ENCODE measurements around the gene IGDCC3. TPM values are rescaled to one million over a fixed set of nuclear protein-coding genes. Genes with fewer than 3 reads are reported as not detected.
A peak's percentile ranks its signal among the peaks of the same experiment; 100 is the strongest.

The IGDCC3 gene
- total RNA-seq, 1 experiment from 2014 or later, result not detected

- DNase-seq (ENCODE audit: low read depth), result no peak
Measured at GRCh38 chr15:65328506-65329287, 49.1 kb downstream of the IGDCC3 start.

DNA sequence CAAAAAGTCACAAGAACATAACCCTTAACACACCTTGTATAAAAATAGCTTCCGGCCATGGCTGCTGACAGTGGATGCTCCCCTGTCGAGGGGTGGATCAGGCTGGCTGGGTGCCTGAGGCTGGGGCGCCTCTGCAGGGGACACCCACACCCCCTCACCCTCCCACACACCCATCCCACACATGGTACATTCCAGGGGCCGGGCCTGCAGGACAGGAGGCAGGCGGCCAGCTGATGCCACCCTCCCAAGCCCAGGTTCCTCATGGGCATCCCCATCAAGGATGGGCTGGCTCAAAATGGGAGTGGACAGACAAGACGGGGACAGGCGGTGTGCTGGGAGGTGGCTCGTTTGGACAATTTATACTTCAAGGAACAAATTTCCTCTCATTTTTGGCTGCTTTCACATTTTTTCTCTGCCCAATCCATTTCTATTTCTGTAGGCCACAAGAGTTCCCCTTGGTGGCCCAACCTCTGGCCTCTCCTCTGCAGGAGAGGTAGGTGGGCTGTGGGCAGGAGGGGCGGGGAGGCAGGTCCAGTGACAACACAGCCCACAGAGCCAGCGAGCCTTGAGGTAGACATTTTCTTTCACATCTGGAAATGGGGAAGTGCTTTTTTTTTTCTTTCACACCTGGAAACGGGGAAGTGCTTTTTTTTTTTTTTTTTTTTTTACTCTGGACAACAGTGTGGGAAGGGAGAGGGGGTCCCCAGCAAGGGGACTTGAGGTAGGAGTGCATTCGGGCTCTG lies 50.0 kb downstream of the IGDCC3 start:
- no peak for DNase-seq (ENCODE audit: low read depth)

- DNase-seq (ENCODE audit: low read depth), result no peak
Measured at GRCh38 chr15:65326818-65327217, 51.0 kb downstream of the IGDCC3 start.

DNA sequence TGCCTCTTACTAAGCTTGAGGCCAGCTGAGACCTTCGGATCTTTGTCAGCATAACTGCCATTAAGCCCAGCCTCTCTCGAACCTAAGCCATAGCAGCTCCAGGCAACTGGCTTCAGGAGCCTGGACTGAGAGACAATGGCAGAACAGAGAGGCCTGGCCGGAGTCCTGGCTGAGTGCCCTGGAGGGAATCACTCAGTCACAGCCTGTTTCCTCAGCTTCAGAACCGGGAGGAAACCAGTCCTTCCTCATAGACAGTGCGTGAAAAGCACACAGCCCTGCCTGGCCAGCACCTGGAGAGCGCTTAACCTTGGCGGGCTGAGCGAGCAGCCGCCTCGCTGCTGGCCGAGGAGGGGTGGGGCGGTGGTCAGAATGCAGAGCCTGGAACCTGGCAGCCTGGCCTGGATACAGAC lies 51.7 kb downstream of the IGDCC3 start:
- peak; percentile 30 for DNase-seq (ENCODE audit: low read depth)

DNA sequence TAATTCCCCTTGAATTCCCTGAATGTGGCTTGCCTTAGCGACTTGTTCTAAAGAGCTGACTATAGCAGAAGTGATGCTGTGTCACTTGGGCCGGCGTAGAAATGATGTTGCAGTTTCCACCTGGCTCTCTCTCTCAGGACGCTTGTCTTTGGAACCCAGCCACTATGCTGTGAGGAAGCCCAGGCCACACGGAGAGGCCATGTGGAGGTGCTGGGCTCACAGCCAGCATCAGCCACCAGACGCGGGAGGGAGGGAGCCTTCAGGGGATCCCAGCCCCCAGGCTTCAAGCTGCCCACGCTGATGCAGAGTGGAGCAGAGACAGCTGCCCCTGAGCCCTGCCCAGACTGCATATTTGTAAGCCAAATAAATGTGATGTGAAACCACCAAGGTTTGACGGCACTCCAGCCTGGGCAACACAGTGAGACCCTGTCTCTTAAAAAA lies 54.7 kb downstream of the IGDCC3 start:
- peak; percentile 67 for DNase-seq (ENCODE audit: low read depth)

- DNase-seq (ENCODE audit: low read depth), result peak; percentile 72
Measured at GRCh38 chr15:65318870-65319356, 58.9 kb downstream of the IGDCC3 start.

- DNase-seq (ENCODE audit: low read depth), result no peak
Measured at GRCh38 chr15:65312400-65312916, 65.3 kb downstream of the IGDCC3 start.

DNA sequence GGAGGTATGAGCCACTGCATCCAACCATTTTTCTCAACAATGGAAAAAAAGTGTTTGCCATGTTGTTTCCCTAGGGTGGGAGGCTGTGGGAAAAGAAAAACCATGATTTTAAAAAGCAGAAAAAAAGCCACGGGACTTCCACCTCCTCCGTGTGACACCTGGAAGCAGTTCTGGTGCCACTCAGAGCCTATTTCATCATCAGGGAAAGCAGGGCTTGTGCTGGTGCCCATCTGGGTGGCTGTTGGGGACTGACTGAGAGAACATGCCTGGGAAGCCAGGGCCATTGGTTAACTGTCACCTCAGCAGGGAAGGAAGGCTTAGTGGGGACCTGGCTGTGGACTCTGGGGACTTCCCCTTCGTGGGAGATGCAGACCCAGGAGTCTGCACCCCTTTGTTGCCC lies 66.0 kb downstream of the IGDCC3 start:
- no peak for DNase-seq (ENCODE audit: low read depth)

DNA sequence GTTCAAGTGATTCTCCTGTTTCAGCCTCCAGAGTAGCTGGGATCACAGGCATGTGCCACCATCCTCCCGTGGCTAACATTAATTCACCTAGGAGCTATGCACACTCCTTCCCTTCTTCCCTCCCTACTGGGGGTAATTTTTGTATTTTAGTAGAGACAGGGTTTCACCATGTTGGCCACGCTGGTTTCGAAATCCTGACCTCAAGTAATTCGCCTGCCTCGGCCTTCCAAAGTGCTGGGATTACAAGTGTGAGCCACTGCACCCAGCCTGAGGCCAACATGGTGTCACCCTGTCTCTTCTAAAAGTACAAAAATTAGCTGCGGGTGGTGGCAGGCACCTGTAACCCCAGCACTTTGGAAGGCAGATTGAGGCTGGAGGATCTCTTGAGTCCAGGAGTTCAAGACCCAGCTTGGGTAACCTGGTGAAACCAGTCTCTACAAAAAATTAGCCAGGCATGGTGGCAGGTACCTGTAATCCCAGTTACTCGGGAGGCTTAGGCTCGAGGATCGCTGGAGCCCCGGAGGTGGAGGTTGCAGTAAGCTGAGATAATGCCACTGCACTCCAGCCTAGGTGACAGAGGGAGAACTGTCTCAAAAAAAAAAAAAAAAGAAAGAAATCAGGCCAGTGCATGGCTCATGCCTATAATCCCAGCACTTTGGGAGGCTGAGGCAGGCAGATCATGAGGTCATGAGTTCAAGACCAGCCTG lies 67.2 kb downstream of the IGDCC3 start:
- DNase-seq (ENCODE audit: low read depth), result no peak

DNA sequence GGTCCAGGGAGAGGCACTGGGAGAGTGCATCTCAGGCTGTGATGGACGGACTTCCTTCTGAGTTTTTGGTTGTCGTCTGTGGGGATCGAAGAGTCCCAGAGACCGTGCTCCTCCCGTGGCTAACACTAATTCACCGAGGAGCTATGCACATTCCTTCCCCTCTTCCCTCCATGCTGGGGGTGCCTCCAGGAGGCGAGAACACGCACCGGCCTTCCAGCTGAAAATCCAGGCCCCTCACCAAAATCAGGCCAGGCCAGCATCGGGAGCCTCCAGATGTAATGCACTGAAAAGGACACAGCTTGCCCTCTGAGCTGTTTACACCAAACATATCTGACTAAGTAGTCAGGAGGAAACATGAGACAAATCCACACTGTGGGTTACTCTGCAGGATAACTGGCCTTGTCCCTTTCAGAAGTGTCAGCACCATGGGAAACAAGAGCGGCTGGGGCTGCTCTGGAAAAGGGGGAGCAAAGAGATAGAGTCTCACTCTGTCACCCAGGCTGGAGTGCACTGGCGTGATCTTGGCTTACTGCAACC lies 67.9 kb downstream of the IGDCC3 start:
- no peak for DNase-seq (ENCODE audit: low read depth)

DNA sequence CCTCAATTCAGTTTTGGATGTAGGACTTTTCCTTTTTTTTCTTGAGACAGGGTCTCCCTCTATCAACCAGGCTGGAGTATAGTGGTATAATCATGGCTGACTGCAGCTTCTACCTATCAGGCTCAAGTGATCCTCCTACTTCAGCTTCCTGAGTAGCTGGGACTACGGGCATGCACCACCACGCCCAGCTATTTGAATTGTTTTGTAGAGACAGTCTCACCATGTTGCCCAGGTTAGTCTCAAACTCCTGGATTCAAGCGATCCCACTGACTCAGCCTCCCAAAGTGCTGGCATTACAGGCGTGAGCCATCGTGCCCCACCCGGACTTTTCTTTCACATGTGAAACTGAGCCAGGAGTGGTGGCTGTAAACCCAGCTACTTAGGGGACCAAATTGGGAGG lies 69.8 kb downstream of the IGDCC3 start:
- no peak for DNase-seq (ENCODE audit: low read depth)

DNA sequence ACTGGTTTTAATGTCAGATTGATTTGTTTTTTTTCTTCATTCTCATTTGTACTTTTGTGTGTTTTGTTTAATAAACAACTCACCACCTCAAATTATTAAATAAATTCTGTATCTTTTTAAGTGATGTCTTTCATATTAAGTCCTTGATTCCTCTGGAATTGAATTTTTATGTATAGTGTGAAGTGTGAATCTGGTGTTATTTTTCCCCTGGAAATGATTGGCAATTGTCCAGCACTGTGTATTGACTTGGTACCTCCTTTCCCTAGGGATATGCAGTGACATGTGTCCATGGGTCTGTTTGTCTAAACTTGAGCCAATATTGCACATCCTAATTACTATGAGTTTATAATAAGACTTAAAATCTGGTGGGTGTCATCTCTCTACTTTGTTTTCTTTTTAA lies 71.3 kb downstream of the IGDCC3 start:
- no peak for DNase-seq (ENCODE audit: low read depth)

DNA sequence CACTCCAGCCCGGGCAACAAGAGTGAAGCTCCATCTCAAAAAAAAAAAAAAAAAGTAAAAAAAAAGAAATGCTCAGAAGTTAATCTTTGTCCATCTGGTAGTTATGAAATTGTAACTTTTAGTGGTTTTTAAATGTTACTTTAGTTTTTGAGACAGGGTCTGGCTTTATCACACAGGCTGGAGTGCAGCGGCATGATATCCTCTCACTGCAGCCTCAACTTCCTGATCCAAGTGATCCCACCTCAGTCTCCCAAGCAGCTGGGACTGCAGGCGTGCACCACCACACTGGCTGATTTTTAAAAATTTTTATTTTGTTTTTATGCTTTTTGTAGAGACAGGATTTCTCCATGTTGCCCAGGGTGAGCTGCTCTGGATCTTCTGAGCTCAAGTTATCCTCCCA lies 72.0 kb downstream of the IGDCC3 start:
- no peak for DNase-seq (ENCODE audit: low read depth)

DNA sequence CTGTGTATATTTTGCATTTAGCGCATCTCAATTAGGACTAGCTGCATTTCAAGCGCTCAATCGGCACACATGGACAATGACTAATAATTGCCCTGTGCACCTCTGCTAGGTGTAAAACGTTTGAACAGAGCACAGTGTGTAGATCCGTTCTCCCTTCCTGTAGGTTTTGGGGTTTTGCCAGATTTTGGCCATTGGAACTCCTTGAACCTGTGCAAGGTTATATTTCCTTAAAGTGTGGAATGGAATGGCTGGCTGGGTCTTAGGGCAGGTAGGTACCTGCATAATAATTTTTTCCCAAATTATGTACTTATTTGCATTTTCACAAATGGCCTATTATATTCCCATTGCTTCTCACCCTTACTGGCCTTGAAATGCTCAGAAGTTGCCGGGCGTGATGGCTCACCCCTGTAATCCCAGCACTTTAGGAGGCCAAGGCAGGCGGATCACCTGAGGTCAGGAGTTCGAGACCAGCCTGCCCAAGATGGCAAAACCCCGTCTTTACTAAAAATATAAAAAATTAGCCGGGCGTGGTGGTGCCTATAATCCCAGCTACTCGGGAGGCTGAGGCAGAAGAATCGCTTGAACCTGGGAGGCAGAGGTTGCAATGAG lies 72.5 kb downstream of the IGDCC3 start:
- DNase-seq (ENCODE audit: low read depth), result no peak

DNA sequence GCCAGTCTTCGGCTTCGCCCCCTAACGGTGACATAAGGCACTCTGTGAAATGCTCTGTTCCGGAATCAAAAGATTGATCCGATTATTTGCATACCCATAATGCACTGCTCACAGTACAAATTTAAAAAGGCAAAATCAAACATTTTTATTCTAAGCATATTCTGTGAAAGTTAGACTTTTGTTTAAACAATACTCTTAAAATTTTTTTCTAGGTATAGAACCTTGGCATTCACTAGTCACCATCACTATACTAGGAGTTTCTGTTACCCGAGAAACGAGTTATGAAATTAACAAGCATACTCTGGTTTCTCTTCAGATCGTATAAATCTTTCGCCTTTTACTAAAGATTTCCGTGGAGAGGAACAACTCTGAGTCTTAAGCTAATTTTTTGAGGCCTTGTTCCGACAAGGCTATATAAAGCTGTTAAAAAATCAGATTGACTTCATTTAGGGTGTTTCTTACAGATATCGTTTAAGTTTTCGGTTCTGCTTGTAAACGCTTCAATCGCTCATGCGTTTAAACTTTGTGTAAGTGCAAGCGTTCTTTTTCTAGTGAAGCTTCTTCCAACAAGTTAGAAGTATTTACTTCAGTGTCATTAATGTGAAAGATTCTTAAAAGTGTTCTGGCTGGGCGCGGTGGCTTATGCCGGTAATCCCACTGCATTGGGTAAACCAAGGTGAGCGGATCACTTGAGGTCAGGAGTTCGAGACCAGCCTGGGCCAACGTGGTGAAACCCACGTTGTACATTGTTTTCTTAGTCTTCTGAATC lies 73.2 kb downstream of the IGDCC3 start, which contains the start of gene RNU5B-1:
Gene RNU5B-1, plus strand, starts transcription at position 297 of the 769 bp plus-strand sequence.
- DNase-seq (ENCODE audit: low read depth), result peak; percentile 98

- peak; percentile 53 for DNase-seq (ENCODE audit: low read depth)
Measured at GRCh38 chr15:65303687-65304380, 74.0 kb downstream of the IGDCC3 start.

DNA sequence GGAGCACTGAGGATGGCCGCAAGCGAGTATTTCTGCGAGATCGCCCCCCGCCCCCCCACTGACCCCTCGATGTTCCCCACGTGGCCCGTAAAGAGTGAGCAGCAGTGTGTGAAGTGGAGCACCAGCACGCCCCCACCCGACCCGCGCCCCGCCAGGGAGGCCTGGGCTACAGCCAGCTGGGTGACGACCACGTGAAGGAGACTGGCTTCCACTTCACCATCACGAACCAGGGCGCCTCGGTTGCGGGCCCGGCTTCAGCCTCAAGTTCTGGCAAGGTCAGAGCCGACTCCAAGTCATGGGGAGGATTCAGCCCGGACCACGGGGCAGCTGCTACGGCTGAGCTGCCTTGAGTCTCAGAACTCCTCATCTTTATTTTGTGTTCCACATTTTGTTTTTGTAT lies 75.7 kb downstream of the IGDCC3 start:
- no peak for DNase-seq (ENCODE audit: low read depth)

- DNase-seq (ENCODE audit: low read depth), result no peak
Measured at GRCh38 chr15:65300924-65301441, 76.8 kb downstream of the IGDCC3 start.

DNA sequence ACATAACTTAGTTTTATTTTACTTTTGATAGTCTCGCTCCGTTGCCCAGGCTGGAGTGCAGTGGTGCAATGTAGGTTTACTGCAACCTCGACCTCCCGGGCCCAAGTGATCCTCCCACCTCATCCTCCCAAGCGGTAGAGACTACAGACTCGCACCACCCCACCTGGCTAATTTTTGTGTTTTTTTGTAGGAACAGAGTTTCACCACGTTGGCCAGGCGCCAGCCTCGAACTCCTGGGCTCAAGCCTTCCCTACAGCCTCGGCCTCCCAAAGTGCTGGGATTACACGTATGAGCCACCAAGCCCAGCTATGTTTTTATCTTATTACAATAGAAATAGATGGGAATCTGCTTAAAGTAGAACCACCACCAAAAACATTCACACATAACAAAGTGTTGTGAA lies 79.1 kb downstream of the IGDCC3 start:
- DNase-seq (ENCODE audit: low read depth), result no peak

All from M059J (cell line).